HEK293 (cell line): ENCODE measurements around the gene GPR153.

Source experiments
- CTCF ChIA-PET: fragments of 350-600 bp; formaldehyde crosslinking; extraction: SDS; loops from one replicate; lab custom pipeline; 2021; ENCODE audit warnings: antibody characterized with exemption; lab: Yijun Ruan, JAX
- POLR2A ChIA-PET: fragments of 300-600 bp; formaldehyde crosslinking; extraction: SDS; loops from one replicate; lab custom pipeline; 2020; ENCODE audit warnings: antibody characterized with exemption, inconsistent platforms; lab: Yijun Ruan, JAX
- H3K27ac ChIP-seq: fragments of 200-500 bp; sonication (Bioruptor generic); 2 replicates; pipeline ENCODE4 v1.5.1; 2014; ENCODE audit warnings: low read depth, low read length, control low read depth, inconsistent platforms; ENCODE audit errors: extremely low read depth
- H3K36me3 ChIP-seq, 2 experiments: fragments of 200-500 bp in 1 of 2; sonication (Bioruptor generic) in 1 of 2; 1 replicate in 1 of 2; 2 replicates in 1 of 2; pipeline ENCODE4 v1.5.1; 2014 to 2017; ENCODE audit warnings: inconsistent platforms in 2 of 2, low read length in 2 of 2; ENCODE audit not compliant: control insufficient read depth in 2 of 2, insufficient read depth in 1 of 2
- H3K4me1 ChIP-seq: fragments of 200-500 bp; sonication (Bioruptor generic); 2 replicates; pipeline ENCODE4 v1.5.1; 2014; ENCODE audit warnings: mild to moderate bottlenecking, low read length, inconsistent platforms; ENCODE audit not compliant: control insufficient read depth, insufficient read depth
- H3K4me3 ChIP-seq: 2 replicates; pipeline ENCODE4 v1.5.1; 2011; ENCODE audit warnings: low read depth, mild to moderate bottlenecking, control low read depth, low read length, moderate library complexity
- H3K9me3 ChIP-seq: fragments of 200-500 bp; sonication (Bioruptor generic); 2 replicates; pipeline ENCODE4 v1.5.1; 2014; ENCODE audit warnings: low read depth, low read length, inconsistent platforms; ENCODE audit not compliant: control insufficient read depth, insufficient read depth
- EGR2 ChIP-seq: fragments of 450-650 bp; formaldehyde crosslinking; IDR thresholded peaks from 2 replicates; pipeline ENCODE4 v1.5.1; 2016; ENCODE audit warnings: low read depth, missing biosample characterization, missing genetic modification characterization
- GLI4 ChIP-seq: fragments of 450-650 bp; formaldehyde crosslinking; IDR thresholded peaks from 2 replicates; pipeline ENCODE4 v1.5.1; 2016; ENCODE audit warnings: missing biosample characterization, missing genetic modification characterization
- GLIS1 ChIP-seq: fragments of 450-650 bp; formaldehyde crosslinking; IDR thresholded peaks from 2 replicates; pipeline ENCODE4 v1.5.1; 2016; ENCODE audit warnings: missing biosample characterization, missing genetic modification characterization
- KLF7 ChIP-seq: fragments of 450-650 bp; formaldehyde crosslinking; IDR thresholded peaks from 2 replicates; pipeline ENCODE4 v1.5.1; 2016; ENCODE audit warnings: missing biosample characterization, missing genetic modification characterization, borderline replicate concordance
- KLF9 ChIP-seq: fragments of 450-650 bp; formaldehyde crosslinking; IDR thresholded peaks from 2 replicates; pipeline ENCODE4 v1.5.1; 2016; ENCODE audit warnings: missing biosample characterization, missing genetic modification characterization, low read depth
- RBAK ChIP-seq: fragments of 450-650 bp; formaldehyde crosslinking; IDR thresholded peaks from 2 replicates; pipeline ENCODE4 v1.5.1; 2016; ENCODE audit warnings: missing biosample characterization, missing genetic modification characterization
- SETDB1 ChIP-seq: IDR thresholded peaks from one replicate; pipeline ENCODE4 v1.6.1; 2017; ENCODE audit warnings: mild to moderate bottlenecking, low read length, moderate library complexity, mixed read lengths; ENCODE audit not compliant: insufficient read length
- TCF7L2 ChIP-seq: IDR thresholded peaks from 2 replicates; pipeline ENCODE4 v1.6.1; 2011; ENCODE audit warnings: low read depth, mild to moderate bottlenecking, inconsistent platforms, low read length, moderate library complexity, borderline replicate concordance
- ZNF138 ChIP-seq: fragments of 450-650 bp; formaldehyde crosslinking; IDR thresholded peaks from 2 replicates; pipeline ENCODE4 v1.5.1; 2016; ENCODE audit warnings: missing biosample characterization, missing genetic modification characterization, borderline replicate concordance
- ZNF146 ChIP-seq: fragments of 450-650 bp; formaldehyde crosslinking; IDR thresholded peaks from 2 replicates; pipeline ENCODE4 v1.5.1; 2016; ENCODE audit warnings: missing biosample characterization, missing genetic modification characterization
- ZNF221 ChIP-seq: fragments of 450-650 bp; formaldehyde crosslinking; IDR thresholded peaks from 2 replicates; pipeline ENCODE4 v1.5.1; 2017; ENCODE audit warnings: missing biosample characterization, missing genetic modification characterization, borderline replicate concordance
- ZNF292 ChIP-seq: fragments of 450-650 bp; formaldehyde crosslinking; IDR thresholded peaks from 2 replicates; pipeline ENCODE4 v1.5.1; 2016; ENCODE audit warnings: low read depth, missing biosample characterization, missing genetic modification characterization, borderline replicate concordance
- ZNF658 ChIP-seq: fragments of 450-650 bp; formaldehyde crosslinking; IDR thresholded peaks from 2 replicates; pipeline ENCODE4; 2016; ENCODE audit warnings: missing biosample characterization, missing genetic modification characterization
- ZNF707 ChIP-seq: fragments of 450-650 bp; formaldehyde crosslinking; IDR thresholded peaks from 2 replicates; pipeline ENCODE4 v1.5.1; 2016; ENCODE audit warnings: missing biosample characterization, missing genetic modification characterization
- ZNF785 ChIP-seq: fragments of 450-650 bp; formaldehyde crosslinking; IDR thresholded peaks from 2 replicates; pipeline ENCODE4 v1.5.1; 2016; ENCODE audit warnings: missing biosample characterization, missing genetic modification characterization
- TF ChIP-seq, protein P1 (sequence below): fragments of 450-650 bp; formaldehyde crosslinking; IDR thresholded peaks from 2 replicates; pipeline ENCODE4 v1.5.1; 2016; ENCODE audit warnings: missing biosample characterization, missing genetic modification characterization
- TF ChIP-seq, protein P2 (sequence below): fragments of 450-650 bp; formaldehyde crosslinking; IDR thresholded peaks from 2 replicates; pipeline ENCODE4 v1.5.1; 2016; ENCODE audit warnings: missing biosample characterization, missing genetic modification characterization
- TF ChIP-seq, protein P3 (sequence below): fragments of 450-650 bp; formaldehyde crosslinking; IDR thresholded peaks from 2 replicates; pipeline ENCODE4 v1.5.0; 2017; ENCODE audit warnings: missing biosample characterization, missing genetic modification characterization, borderline replicate concordance
- TF ChIP-seq, protein P4 (sequence below): fragments of 450-650 bp; formaldehyde crosslinking; IDR thresholded peaks from 2 replicates; pipeline ENCODE4 v1.5.1; 2016; ENCODE audit warnings: missing biosample characterization, missing genetic modification characterization

Gene GPR153

DNA sequence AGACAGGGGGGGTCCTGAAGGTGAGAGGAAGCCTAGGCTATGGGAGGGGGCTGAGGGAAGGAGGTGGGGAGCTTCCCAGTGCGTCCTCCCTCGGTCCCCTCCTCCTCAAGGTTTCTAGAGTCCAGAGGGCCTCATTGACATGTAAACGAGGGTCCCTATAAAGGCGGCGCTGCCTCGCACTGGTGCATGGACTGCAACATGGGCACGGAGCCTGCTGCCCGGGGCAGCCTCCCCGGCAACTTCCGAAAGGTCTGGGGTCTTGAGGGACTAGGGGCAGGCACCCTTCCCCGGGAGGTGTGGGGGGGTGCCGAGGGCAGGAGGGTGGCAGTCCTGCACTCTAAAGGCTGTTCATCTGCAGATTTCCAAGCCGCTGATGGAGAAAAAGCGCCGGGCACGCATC is 16.9 kb downstream of the GPR153 start, which contains the start of gene HES3:
HES3 (plus strand) TSS at position 187 of the 400 bp plus-strand sequence; CDS start at position 374, 187 bp downstream.
- Histone ChIP-seq H3K27ac (no peak within 1 kb of the TSS), H3K4me1 (no peaks in the 10 kb centered on the region; the same call in 1 of the 2 replicates), H3K9me3 (no peaks in the 10 kb centered on the region), H3K4me3 (no peak within 1 kb of the TSS), H3K36me3 (no peaks in the 10 kb centered on the region)
- ChIA-PET CTCF (interaction anchor here (0.7 to 1.7 kb wide), 5 partner anchors 74 to 200 kb away, joined by 3 to 5 read pairs (median 3); no protein-coding TSS in a partner anchor), POLR2A (interaction anchor here (0.6 kb wide), 1 partner anchor 181 kb away, joined by 3 read pairs; no protein-coding TSS in a partner anchor)
- no peak for TF ChIP-seq ZNF138 (tag by site-specific recombination)
- TF ChIP-seq, protein P1, sequence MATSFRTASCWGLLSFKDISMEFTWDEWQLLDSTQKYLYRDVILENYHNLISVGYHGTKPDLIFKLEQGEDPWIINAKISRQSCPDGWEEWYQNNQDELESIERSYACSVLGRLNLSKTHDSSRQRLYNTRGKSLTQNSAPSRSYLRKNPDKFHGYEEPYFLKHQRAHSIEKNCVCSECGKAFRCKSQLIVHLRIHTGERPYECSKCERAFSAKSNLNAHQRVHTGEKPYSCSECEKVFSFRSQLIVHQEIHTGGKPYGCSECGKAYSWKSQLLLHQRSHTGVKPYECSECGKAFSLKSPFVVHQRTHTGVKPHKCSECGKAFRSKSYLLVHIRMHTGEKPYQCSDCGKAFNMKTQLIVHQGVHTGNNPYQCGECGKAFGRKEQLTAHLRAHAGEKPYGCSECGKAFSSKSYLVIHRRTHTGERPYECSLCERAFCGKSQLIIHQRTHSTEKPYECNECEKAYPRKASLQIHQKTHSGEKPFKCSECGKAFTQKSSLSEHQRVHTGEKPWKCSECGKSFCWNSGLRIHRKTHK (tag by site-specific recombination), result no peak
- no peak for TF ChIP-seq ZNF146
- TF ChIP-seq EGR2, result no peak
- no peak for TF ChIP-seq ZNF658 (tag by site-specific recombination)
- no peak for TF ChIP-seq ZNF707
- TF ChIP-seq ZNF292 (tag by site-specific recombination), result no peak
- no peak for TF ChIP-seq SETDB1
- no peak for TF ChIP-seq RBAK (tag by site-specific recombination)
- TF ChIP-seq GLIS1 (tag by site-specific recombination), result no peak
- no peak for TF ChIP-seq TCF7L2
- TF ChIP-seq, protein P2, sequence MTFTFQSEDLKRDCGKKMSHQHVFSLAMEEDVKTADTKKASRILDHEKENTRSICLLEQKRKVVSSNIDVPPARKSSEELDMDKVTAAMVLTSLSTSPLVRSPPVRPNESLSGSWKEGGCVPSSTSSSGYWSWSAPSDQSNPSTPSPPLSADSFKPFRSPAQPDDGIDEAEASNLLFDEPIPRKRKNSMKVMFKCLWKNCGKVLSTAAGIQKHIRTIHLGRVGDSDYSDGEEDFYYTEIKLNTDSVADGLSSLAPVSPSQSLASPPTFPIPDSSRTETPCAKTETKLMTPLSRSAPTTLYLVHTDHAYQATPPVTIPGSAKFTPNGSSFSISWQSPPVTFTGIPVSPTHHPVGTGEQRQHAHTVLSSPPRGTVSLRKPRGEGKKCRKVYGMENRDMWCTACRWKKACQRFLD (tag by site-specific recombination), result no peak
- TF ChIP-seq, protein P3, sequence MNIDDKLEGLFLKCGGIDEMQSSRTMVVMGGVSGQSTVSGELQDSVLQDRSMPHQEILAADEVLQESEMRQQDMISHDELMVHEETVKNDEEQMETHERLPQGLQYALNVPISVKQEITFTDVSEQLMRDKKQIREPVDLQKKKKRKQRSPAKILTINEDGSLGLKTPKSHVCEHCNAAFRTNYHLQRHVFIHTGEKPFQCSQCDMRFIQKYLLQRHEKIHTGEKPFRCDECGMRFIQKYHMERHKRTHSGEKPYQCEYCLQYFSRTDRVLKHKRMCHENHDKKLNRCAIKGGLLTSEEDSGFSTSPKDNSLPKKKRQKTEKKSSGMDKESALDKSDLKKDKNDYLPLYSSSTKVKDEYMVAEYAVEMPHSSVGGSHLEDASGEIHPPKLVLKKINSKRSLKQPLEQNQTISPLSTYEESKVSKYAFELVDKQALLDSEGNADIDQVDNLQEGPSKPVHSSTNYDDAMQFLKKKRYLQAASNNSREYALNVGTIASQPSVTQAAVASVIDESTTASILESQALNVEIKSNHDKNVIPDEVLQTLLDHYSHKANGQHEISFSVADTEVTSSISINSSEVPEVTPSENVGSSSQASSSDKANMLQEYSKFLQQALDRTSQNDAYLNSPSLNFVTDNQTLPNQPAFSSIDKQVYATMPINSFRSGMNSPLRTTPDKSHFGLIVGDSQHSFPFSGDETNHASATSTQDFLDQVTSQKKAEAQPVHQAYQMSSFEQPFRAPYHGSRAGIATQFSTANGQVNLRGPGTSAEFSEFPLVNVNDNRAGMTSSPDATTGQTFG (tag by site-specific recombination), result no peak
- no peak for TF ChIP-seq ZNF785 (tag by site-specific recombination)
- no peak for TF ChIP-seq KLF7 (tag by site-specific recombination)
- no peak for TF ChIP-seq GLI4 (tag by site-specific recombination)
- no peak for TF ChIP-seq ZNF221
- TF ChIP-seq, protein P4, sequence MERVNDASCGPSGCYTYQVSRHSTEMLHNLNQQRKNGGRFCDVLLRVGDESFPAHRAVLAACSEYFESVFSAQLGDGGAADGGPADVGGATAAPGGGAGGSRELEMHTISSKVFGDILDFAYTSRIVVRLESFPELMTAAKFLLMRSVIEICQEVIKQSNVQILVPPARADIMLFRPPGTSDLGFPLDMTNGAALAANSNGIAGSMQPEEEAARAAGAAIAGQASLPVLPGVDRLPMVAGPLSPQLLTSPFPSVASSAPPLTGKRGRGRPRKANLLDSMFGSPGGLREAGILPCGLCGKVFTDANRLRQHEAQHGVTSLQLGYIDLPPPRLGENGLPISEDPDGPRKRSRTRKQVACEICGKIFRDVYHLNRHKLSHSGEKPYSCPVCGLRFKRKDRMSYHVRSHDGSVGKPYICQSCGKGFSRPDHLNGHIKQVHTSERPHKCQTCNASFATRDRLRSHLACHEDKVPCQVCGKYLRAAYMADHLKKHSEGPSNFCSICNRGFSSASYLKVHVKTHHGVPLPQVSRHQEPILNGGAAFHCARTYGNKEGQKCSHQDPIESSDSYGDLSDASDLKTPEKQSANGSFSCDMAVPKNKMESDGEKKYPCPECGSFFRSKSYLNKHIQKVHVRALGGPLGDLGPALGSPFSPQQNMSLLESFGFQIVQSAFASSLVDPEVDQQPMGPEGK, result no peak
- TF ChIP-seq KLF9 (tag by site-specific recombination), result no peak
